Measurements from ENCODE around the gene CPLX3. TPM values are rescaled to one million over a fixed set of nuclear protein-coding genes. Genes with fewer than 3 reads are reported as not detected.

Gene CPLX3, protein sequence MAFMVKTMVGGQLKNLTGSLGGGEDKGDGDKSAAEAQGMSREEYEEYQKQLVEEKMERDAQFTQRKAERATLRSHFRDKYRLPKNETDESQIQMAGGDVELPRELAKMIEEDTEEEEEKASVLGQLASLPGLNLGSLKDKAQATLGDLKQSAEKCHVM
- total RNA-seq = not detected in 2 replicates

DNA sequence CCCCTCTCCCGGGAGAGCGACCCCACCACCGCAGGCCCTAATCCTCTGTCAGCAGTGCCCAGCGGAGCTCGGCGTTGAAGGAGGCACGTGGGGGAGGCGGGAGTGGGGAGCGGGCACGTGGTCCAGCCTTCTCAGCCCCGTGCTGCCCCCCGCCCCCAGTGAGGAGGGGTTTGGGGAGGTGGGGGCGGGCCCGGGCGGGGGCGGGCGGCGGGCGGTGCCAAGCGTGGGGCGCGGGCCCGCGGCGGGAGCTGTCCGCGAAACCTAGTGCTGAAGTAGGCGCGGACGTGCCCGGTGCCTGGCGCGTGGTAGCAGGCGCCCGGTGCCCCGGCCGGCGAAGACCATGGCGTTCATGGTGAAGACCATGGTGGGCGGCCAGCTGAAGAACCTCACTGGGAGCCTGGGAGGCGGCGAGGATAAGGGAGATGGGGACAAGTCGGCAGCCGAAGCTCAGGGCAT is at the start of gene CPLX3:
CPLX3 (plus strand) TSS at position 264 of the 456 bp plus-strand sequence; CDS start at position 341, 77 bp downstream.

DNA sequence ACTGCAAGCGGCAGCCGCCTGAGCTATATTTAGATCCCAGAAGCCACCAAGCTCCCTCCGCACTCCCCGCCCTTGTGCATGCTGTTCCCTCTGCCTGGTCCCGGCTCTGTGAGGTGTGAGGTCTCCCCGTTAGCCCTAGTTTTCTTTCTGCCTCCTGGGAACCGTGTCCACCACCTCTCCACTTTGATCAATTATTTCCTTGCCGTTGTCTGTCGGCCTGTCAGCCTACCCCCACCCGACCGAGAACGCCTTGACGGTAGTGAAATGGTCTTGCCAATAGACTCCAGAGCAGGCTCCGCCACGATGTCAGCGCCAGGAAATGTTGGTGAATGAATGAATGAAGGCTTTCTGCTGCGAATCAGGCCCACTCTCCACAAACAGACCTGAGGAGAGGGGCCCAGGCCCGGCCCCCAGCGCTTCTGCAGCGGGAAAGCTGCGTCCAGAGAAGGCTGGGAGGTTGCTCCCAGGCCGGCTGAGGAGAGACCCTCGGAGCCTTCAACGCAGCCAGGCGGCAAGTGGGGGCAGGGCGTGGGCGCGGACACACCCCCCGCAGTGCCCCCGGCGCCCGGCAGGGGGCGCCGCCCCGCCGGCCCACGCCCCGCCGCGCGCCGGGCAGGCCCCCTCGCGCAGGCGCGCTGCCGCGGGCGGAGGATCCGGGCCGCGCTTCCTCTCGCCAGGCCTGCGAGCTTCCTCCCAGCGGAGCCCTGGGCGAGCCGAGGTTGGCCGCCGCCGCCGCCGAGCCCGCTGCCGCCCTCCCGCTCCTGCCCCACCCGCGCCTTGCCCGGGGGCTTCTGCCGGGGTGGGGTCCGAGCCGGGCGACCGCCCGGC is 44.8 kb upstream of the CPLX3 start, which contains the start of gene CSK:
CSK (plus strand) TSS at position 650 of the 828 bp plus-strand sequence. CDS start 16,218 bp downstream, outside the sequence.

DNA sequence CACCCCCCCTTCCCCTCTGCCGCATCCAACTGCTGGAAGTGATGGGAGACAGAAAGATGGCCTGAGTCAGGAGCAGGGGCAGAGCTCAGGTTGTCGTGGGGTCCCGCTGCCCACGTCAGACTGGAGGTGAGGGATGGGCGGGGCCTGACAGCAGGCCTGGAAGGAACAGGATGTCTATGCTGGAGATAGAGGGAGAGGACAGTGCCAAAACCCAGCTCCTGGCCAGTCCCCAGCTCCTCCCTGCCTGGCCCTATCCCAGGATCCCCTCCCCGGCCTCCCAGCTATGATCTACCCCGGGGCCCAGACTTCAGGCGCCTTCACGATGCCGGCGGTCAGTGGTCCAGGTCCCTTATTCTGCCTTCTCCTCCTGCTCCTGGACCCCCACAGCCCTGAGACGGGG is 13.9 kb upstream of the CPLX3 start, which contains the start of gene LMAN1L:
LMAN1L (plus strand) TSS at position 303 of the 400 bp plus-strand sequence; CDS start at position 323, 20 bp downstream.

DNA sequence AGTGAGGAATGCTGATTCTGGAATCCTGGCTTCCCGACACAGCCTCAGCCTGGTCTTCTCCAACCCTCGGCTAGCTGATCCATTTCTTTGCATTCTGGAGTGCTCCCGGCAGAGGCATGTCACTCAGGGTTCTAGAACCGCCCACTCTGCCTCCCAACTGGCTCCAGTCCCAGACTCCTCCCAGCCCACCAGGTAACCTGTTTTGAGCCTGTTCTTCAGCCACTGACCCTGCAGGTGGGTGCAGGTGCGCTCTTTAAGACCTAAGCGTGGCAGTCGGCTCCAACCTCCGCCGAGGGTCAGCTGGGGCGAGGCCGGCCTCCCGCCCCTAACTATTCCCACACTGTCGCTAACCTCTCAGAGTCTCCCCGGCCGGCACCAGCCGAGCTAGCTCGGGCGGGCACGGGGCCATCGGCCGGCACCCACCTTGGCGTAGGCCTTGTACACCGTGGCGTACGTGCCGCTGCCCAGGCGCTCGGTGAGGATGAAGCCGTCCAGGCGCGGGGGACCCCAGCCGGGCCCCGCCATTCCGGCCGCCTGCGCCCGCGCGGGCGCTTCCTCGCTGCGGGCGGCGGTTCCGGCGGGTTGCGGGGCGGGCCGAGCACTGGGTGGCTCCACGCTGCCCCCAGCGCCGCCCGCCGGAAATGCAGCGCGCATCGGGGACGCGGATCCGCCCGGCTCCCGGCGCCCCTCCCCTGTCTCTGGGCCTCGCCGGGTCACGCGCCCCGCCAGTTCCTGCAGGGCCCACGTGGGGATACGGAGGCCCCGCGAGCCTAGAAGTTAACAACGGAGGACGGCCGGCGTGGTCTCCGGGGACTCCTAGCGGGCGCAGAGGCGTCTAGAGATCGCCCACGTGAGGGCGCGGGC is 16.4 kb downstream of the CPLX3 start, which contains the start of gene ULK3:
ULK3 (minus strand) TSS at position 576 of the 864 bp plus-strand sequence; CDS start at position 525, 51 bp downstream.

DNA sequence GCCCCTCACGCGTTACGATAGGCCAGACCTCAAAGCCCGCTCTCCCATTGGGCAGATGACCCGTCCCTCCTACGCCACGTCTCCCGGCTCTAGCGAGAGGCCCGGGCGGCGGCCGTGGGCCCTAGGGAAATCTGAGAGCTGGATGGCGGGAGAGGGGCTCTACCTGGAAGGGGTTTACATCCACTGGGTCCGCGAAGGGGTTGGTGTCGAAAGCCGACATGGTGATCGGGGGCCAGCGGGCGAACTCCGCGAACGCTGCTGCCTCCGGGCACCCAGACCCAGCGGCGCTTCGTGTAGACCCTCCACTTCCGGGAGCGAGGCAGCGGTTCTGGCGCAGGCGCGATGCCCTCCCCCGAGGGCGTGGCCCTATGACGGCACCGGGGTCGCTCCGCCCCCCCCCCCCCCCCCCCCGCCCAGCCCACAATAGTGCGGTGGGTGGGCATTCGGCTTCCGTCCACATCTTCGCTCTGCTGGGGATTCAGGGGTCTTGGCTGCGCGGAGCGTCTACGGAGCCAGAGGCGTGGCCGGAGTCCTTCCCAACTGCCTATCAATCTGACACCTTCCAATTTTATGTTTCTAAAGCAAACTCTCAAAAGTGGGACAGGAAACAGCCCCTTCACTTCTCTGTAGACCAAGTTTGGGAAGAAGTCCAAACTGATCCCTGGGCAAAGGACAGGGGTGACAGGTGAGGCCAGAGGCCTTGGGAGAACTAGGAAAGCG is 46.8 kb downstream of the CPLX3 start, which contains the start of gene SCAMP2:
SCAMP2 (minus strand) TSS at position 330 of the 720 bp plus-strand sequence; CDS start at position 220, 110 bp downstream.

Other genes with a start within 250 kb of the CPLX3 start
- gene CLK3, start 210.8 kb upstream of the CPLX3 start, total RNA-seq = 50.2 and 64.0 TPM in 2 replicates
- 13.5 and 21.5 TPM in 2 replicates for gene EDC3, start 130.6 kb upstream of the CPLX3 start, total RNA-seq
- gene CYP1A1, start 101.1 kb upstream of the CPLX3 start, total RNA-seq = 0.19 and 2.5 TPM in 2 replicates
- not detected in 2 replicates for gene CYP1A2, start 77.8 kb upstream of the CPLX3 start, total RNA-seq
- gene CSK, start 44.5 kb upstream of the CPLX3 start, total RNA-seq = 12.1 and 30.5 TPM in 2 replicates
- gene LMAN1L, start 13.8 kb upstream of the CPLX3 start, total RNA-seq = not detected in 2 replicates
- gene ULK3, start 16.5 kb downstream of the CPLX3 start, total RNA-seq = 13.5 and 16.3 TPM in 2 replicates
- 20.9 and 39.1 TPM in 2 replicates for gene SCAMP2, start 46.7 kb downstream of the CPLX3 start, total RNA-seq
- gene MPI, start 63.4 kb downstream of the CPLX3 start, total RNA-seq = 63.1 and 73.9 TPM in 2 replicates
- 26.3 and 72.2 TPM in 2 replicates for gene FAM219B, start 80.2 kb downstream of the CPLX3 start, total RNA-seq
- 24.8 and 61.7 TPM in 2 replicates for gene COX5A, start 111.4 kb downstream of the CPLX3 start, total RNA-seq
- 13.4 and 14.1 TPM in 2 replicates for gene RPP25, start 130.1 kb downstream of the CPLX3 start, total RNA-seq
- gene SCAMP5, start 168.9 kb downstream of the CPLX3 start, total RNA-seq = 2.3 and 4.0 TPM in 2 replicates
- gene PPCDC, start 197.0 kb downstream of the CPLX3 start, total RNA-seq = 9.0 and 11.5 TPM in 2 replicates